Suprapubic skin (tissue), 4 donors: ENCODE data around the gene NQO2.
A peak's percentile ranks its signal among the peaks of the same experiment; 100 is the strongest.

Experiments
- POLR2A ChIP-seq, 2 donors: fragments of 450-650 bp; IDR thresholded peaks; one replicate each; pipeline ENCODE4 v1.6.1; 2017; ENCODE audit warnings: antibody characterized with exemption in 2 of 2, mild to moderate bottlenecking in 2 of 2, moderate library complexity in 2 of 2
- POLR2AphosphoS5 ChIP-seq, 3 donors: sonication (generic); formaldehyde crosslinking; IDR thresholded peaks; one replicate each; pipeline ENCODE4 v1.6.1; 2017; ENCODE audit warnings: antibody characterized with exemption in 3 of 3
- TF ChIP-seq, protein P1 (sequence below), 2 donors: fragments of 200-600 bp in 1 of 2; fragments of 450-650 bp in 1 of 2; sonication (generic) in 1 of 2; IDR thresholded peaks; one replicate each; pipeline ENCODE4 v1.5.1; 2016 to 2019; ENCODE audit warnings: antibody characterized with exemption in 2 of 2, mild to moderate bottlenecking in 1 of 2, moderate library complexity in 1 of 2

DNA sequence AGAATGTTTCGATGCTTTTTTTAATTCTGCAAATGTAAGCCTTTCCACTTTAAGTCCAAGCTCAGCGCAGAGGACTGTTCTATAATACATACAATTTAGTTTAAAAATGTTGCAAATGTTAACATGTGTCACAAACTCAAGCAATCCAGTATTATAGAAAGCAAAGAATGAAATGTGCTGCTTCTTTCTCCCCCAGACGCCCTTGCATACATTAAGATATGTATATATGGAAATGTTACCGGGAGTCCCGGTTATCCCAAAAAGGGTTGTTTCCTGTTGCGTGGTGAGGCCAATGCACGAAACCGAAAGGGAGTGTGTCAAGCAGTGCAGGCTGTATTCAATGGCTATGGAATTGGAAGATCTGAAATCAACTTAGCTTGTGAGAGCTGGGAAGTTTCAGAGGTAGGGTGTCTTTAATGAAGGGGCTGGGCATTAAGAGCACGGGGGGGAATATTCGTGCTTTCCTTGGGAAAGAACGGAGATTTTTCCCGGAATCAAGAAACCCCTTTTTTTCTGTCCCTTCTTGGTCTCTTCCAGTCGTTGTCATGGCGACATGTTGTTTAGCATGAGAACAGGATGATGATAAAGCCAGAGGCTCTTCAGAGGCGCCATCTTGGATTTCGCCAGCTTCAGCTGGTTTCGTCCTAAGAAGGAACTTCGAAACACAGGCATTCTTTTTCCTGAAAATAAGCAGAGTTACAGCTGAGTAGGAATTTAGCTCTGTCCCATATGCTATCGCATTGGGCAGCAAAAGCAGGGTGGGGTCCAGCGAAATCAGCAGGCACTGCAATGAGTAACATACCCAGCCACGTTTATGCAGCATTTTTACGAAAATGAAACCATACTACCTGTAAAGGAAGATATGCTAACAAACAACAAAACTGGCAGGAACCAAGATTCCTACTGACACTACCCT lies 10.1 kb upstream of the NQO2 start:
- TF ChIP-seq, protein P1, sequence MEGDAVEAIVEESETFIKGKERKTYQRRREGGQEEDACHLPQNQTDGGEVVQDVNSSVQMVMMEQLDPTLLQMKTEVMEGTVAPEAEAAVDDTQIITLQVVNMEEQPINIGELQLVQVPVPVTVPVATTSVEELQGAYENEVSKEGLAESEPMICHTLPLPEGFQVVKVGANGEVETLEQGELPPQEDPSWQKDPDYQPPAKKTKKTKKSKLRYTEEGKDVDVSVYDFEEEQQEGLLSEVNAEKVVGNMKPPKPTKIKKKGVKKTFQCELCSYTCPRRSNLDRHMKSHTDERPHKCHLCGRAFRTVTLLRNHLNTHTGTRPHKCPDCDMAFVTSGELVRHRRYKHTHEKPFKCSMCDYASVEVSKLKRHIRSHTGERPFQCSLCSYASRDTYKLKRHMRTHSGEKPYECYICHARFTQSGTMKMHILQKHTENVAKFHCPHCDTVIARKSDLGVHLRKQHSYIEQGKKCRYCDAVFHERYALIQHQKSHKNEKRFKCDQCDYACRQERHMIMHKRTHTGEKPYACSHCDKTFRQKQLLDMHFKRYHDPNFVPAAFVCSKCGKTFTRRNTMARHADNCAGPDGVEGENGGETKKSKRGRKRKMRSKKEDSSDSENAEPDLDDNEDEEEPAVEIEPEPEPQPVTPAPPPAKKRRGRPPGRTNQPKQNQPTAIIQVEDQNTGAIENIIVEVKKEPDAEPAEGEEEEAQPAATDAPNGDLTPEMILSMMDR (IDR thresholded peaks at IDR 0.05) = no peak
- TF ChIP-seq POLR2AphosphoS5 (IDR thresholded peaks at IDR 0.05) = peak; percentile 10 to 84 (median 74)
- peak in 1 of 2 donors; percentile 70 for TF ChIP-seq POLR2A (IDR thresholded peaks at IDR 0.05)
